GM18505 (cell line): ENCODE measurements around the gene CRYBG1.

Source experiments
- ATAC-seq: cut with Tn5 transposase; IDR thresholded peaks from one replicate; pipeline ENCODE4 v1.9.1; 2021; ENCODE audit not compliant: unreplicated experiment
- POLR2A ChIP-seq: IDR thresholded peaks from 4 replicates; pipeline ENCODE4 v1.6.1; 2011; ENCODE audit warnings: borderline replicate concordance; ENCODE audit not compliant: insufficient read depth, insufficient read length; ENCODE audit errors: extremely low read depth

The CRYBG1 gene

GRCh38 chr6:106608080-106608668 lies 247.7 kb downstream of the CRYBG1 start:
- TF ChIP-seq POLR2A, result no peak
- ATAC-seq, result peak; percentile 78

GRCh38 chr6:106609699-106610098 lies 249.2 kb downstream of the CRYBG1 start:
- no peak for TF ChIP-seq POLR2A
- no peak for ATAC-seq

GRCh38 chr6:106611030-106611429 lies 250.5 kb downstream of the CRYBG1 start:
- no peak for TF ChIP-seq POLR2A
- ATAC-seq, result no peak

GRCh38 chr6:106612671-106613416 lies 252.3 kb downstream of the CRYBG1 start:
- no peak for TF ChIP-seq POLR2A
- ATAC-seq, result no peak

GRCh38 chr6:106613590-106613989 lies 253.1 kb downstream of the CRYBG1 start:
- TF ChIP-seq POLR2A, result no peak
- ATAC-seq, result no peak

GRCh38 chr6:106614166-106614565 lies 253.6 kb downstream of the CRYBG1 start:
- no peak for ATAC-seq

GRCh38 chr6:106614592-106615257 lies 254.2 kb downstream of the CRYBG1 start:
- no peak for TF ChIP-seq POLR2A
- ATAC-seq, result no peak

More at GRCh38 chr6:106614166-106614565, 253.6 kb downstream of the CRYBG1 start:
- no peak for TF ChIP-seq POLR2A

GRCh38 chr6:106617302-106617701 lies 256.8 kb downstream of the CRYBG1 start:
- no peak for ATAC-seq
- TF ChIP-seq POLR2A, result no peak

GRCh38 chr6:106617857-106618256 lies 257.3 kb downstream of the CRYBG1 start:
- no peak for TF ChIP-seq POLR2A
- ATAC-seq, result no peak

- no peak for TF ChIP-seq POLR2A
- ATAC-seq, result no peak
These were observed 257.8 kb downstream of the CRYBG1 start for GRCh38 chr6:106618324-106618723.

GRCh38 chr6:106619223-106619622 lies 258.7 kb downstream of the CRYBG1 start:
- no peak for TF ChIP-seq POLR2A
- ATAC-seq, result no peak

GRCh38 chr6:106620931-106621672 lies 260.6 kb downstream of the CRYBG1 start:
- no peak for ATAC-seq
- TF ChIP-seq POLR2A, result no peak
